BLaER1 treated with 17β-estradiol and CSF1 and Interleukin-3, amounts not matched to agents 10 nM and 100 nM (cell line): ENCODE results near the gene GIPR.
A peak's percentile ranks its signal among the peaks of the same experiment; 100 is the strongest.

Experiments used
- H3K27ac ChIP-seq, 11 experiments: shearing (Covaris generic); formaldehyde crosslinking; 2 replicates each; pipeline ENCODE4 v1.8.1; 2022
- H3K27me3 ChIP-seq, 11 experiments: shearing (Covaris generic); formaldehyde crosslinking; 2 replicates each; pipeline ENCODE4 v1.8.1; 2022
- H3K36me3 ChIP-seq, 11 experiments: shearing (Covaris generic); formaldehyde crosslinking; 2 replicates each; pipeline ENCODE4 v1.8.1; 2022
- H3K4me1 ChIP-seq, 10 experiments: shearing (Covaris generic); formaldehyde crosslinking; 2 replicates each; pipeline ENCODE4 v1.8.1; 2022
- H3K4me2 ChIP-seq, 11 experiments: shearing (Covaris generic); formaldehyde crosslinking; 2 replicates each; pipeline ENCODE4 v1.8.1; 2022
- H3K4me3 ChIP-seq, 10 experiments: shearing (Covaris generic); formaldehyde crosslinking; 2 replicates each; pipeline ENCODE4 v1.8.1; 2022
- H3K9ac ChIP-seq, 11 experiments: shearing (Covaris generic); formaldehyde crosslinking; 2 replicates each; pipeline ENCODE4 v1.8.1; 2022
- H3K9me3 ChIP-seq, 11 experiments: shearing (Covaris generic); formaldehyde crosslinking; replicated peaks in 1 of 11; 2 replicates each; pipeline ENCODE4 v1.8.1; 2022
- H4K20me1 ChIP-seq, 11 experiments: shearing (Covaris generic); formaldehyde crosslinking; 2 replicates each; pipeline ENCODE4 v1.8.1; 2022
- Cebpa-rat ChIP-seq, 11 experiments: shearing (Covaris generic); IDR thresholded peaks; 2 replicates each; pipeline ENCODE4 v1.8.1; 2022

Gene GIPR

GRCh38 chr19:45692187-45693105 lies 24.4 kb downstream of the GIPR start, which contains the start of gene QPCTL:
Gene QPCTL (plus strand): TSS chr19:45692666. CDS start chr19:45692704, 38 bp downstream.
- Histone ChIP-seq H3K4me1 (peaks cover 18 to 29% (median 22%) of the 10 kb centered on the region in 10 experiments), H3K4me2 (peak within 1 kb of the TSS; percentile 91 to 99 (median 96)), H3K4me3 (peak within 1 kb of the TSS; percentile 74 to 94 (median 83)), H3K36me3 (peaks cover 35 to 57% (median 48%) of the 10 kb centered on the region in 11 experiments), H4K20me1 (peaks cover 0 to 43% (median 31%) of the 10 kb centered on the region in 11 experiments; a peak in 16 of 22 replicates), H3K9me3 (no peaks in the 10 kb centered on the region), H3K27me3 (no peaks in the 10 kb centered on the region), H3K9ac (peak within 1 kb of the TSS; percentile 84 to 97 (median 93)), H3K27ac (peak within 1 kb of the TSS; percentile 83 to 96 (median 91))
- TF ChIP-seq Cebpa-rat (IDR thresholded peaks at IDR 0.05): no peak

DNA sequence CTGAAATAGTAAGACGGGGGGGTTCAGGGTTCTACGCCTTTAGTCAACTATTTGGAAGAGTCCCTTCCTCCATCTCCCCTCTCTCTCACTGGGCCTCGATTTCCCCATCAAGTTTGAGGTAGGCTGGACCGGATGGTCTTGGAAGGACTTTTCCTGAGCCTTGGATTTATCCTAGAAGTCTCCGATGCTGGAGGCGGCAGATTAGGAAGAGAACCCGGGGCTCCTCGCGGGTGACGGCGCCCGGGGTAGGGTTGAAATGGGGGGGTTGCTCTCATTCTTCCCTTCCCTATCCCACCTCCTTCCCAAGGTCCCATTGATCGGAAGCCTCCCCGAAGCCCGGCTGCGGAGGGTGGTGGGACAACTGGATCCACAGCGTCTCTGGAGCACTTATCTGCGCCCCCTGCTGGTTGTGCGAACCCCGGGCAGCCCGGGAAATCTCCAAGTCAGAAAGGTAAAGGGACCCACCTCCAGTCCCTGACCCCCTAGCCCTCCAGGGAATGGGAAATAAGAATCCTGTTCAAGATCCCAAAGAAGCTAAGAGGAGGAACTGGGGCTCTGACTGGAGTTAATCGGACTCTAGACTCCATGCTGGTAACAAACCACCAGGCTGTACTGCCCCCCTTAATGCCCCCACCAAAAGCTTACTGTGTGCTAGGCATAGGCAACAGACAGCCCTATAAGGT lies 25.2 kb downstream of the GIPR start:
- H3K4me3 ChIP-seq: peak overlapping the region; percentile 74 to 94 (median 83)
- peak overlapping the region; percentile 84 to 97 (median 93) for H3K9ac ChIP-seq
- H4K20me1 ChIP-seq: peaks cover 0 to 35% (median 23%) of the 10 kb centered on the region in 11 experiments; a peak in 15 of 22 replicates
- peak overlapping the region; percentile 83 to 96 (median 90) for H3K27ac ChIP-seq
- no peaks in the 10 kb centered on the region for H3K27me3 ChIP-seq
- H3K9me3 ChIP-seq: no peaks in the 10 kb centered on the region
- H3K4me1 ChIP-seq: peaks cover 22 to 37% (median 25%) of the 10 kb centered on the region in 10 experiments
- TF ChIP-seq Cebpa-rat (IDR thresholded peaks at IDR 0.05): no peak
- peaks cover 28 to 57% (median 46%) of the 10 kb centered on the region in 11 experiments for H3K36me3 ChIP-seq
- H3K4me2 ChIP-seq: peak overlapping the region; percentile 88 to 99 (median 94)

DNA sequence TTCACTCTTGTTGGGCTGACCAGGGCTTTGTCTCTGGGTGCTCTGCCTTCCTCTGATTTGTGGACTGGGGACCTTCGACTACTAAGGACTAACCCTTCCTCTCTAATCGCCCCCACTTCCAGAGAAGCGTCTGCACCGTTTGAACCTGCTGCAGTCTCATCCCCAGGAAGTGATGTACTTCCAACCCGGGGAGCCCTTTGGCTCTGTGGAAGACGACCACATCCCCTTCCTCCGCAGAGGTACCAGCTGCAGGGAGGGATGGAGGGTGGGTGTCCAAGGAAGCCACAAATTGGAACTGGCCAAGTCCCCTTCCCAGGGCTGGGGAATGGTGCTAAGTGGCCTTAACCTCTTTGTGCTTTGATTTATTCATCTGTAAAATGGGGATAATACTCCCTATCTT lies 33.7 kb downstream of the GIPR start:
- Histone ChIP-seq H3K27me3 (no peaks in the 10 kb centered on the region), H4K20me1 (peaks cover 0 to 7% (median 0%) of the 10 kb centered on the region in 11 experiments; a peak in 2 of 22 replicates), H3K36me3 (peaks cover 45 to 76% (median 55%) of the 10 kb centered on the region in 11 experiments), H3K4me1 (peaks cover 5 to 26% (median 16%) of the 10 kb centered on the region in 10 experiments; a peak in 18 of 20 replicates), H3K9me3 (no peaks in the 10 kb centered on the region), H3K4me3 (no peak overlapping the region), H3K9ac (no peak overlapping the region), H3K4me2 (peak overlapping the region in 1 of 11 experiments; percentile 26; a peak in 1 of 22 replicates), H3K27ac (no peak overlapping the region)
- no peak for TF ChIP-seq Cebpa-rat (IDR thresholded peaks at IDR 0.05)

- Histone ChIP-seq H3K4me3 (no peak overlapping the region), H3K9ac (no peak overlapping the region), H3K27me3 (no peaks in the 10 kb centered on the region), H3K27ac (no peak overlapping the region), H3K4me1 (peaks cover 17 to 29% (median 21%) of the 10 kb centered on the region in 10 experiments; a peak in 19 of 20 replicates), H4K20me1 (peaks cover 0 to 24% (median 0%) of the 10 kb centered on the region in 11 experiments; a peak in 3 of 22 replicates), H3K36me3 (peaks cover 39 to 65% (median 52%) of the 10 kb centered on the region in 11 experiments), H3K9me3 (no peaks in the 10 kb centered on the region), H3K4me2 (no peak overlapping the region)
- TF ChIP-seq Cebpa-rat (IDR thresholded peaks at IDR 0.05): no peak
Measured at GRCh38 chr19:45705115-45705514, 37.1 kb downstream of the GIPR start.

GRCh38 chr19:45705710-45706415 lies 37.8 kb downstream of the GIPR start:
- Histone ChIP-seq H4K20me1 (peaks cover 0 to 31% (median 5%) of the 10 kb centered on the region in 11 experiments; a peak in 11 of 22 replicates), H3K36me3 (peaks cover 45 to 67% (median 54%) of the 10 kb centered on the region in 11 experiments), H3K4me2 (peak overlapping the region in 2 of 11 experiments; percentile 52 to 61; a peak in 5 of 22 replicates), H3K9ac (0 out of 22 replicates have a peak overlapping the region, but pooled peaks of 1 of the 11 experiments have one; percentile 43), H3K4me3 (no peak overlapping the region), H3K4me1 (peaks cover 17 to 29% (median 21%) of the 10 kb centered on the region in 10 experiments; a peak in 19 of 20 replicates), H3K27me3 (no peaks in the 10 kb centered on the region), H3K9me3 (no peaks in the 10 kb centered on the region), H3K27ac (no peak overlapping the region)
- no peak for TF ChIP-seq Cebpa-rat (IDR thresholded peaks at IDR 0.05)

GRCh38 chr19:45710356-45711130 lies 42.5 kb downstream of the GIPR start:
- no peak overlapping the region for H3K4me3 ChIP-seq
- H3K9ac ChIP-seq: peak overlapping the region in 2 of 11 experiments; percentile 15 to 16; a peak in 2 of 22 replicates
- no peak overlapping the region for H3K27ac ChIP-seq
- TF ChIP-seq Cebpa-rat (IDR thresholded peaks at IDR 0.05): no peak
- H3K36me3 ChIP-seq: peaks cover 40 to 58% (median 49%) of the 10 kb centered on the region in 11 experiments
- H3K27me3 ChIP-seq: no peaks in the 10 kb centered on the region
- H4K20me1 ChIP-seq: peaks cover 0 to 63% (median 38%) of the 10 kb centered on the region in 11 experiments; a peak in 16 of 22 replicates
- no peak overlapping the region for H3K4me2 ChIP-seq
- no peaks in the 10 kb centered on the region for H3K9me3 ChIP-seq
- H3K4me1 ChIP-seq: peaks cover 15 to 36% (median 27%) of the 10 kb centered on the region in 10 experiments

GRCh38 chr19:45711851-45712698 lies 44.1 kb downstream of the GIPR start:
- peaks cover 18 to 40% (median 28%) of the 10 kb centered on the region in 10 experiments for H3K4me1 ChIP-seq
- no peak for TF ChIP-seq Cebpa-rat (IDR thresholded peaks at IDR 0.05)
- no peak overlapping the region for H3K9ac ChIP-seq
- H3K27me3 ChIP-seq: no peaks in the 10 kb centered on the region
- H4K20me1 ChIP-seq: peaks cover 0 to 65% (median 38%) of the 10 kb centered on the region in 11 experiments; a peak in 16 of 22 replicates
- H3K9me3 ChIP-seq: no peaks in the 10 kb centered on the region
- H3K4me3 ChIP-seq: no peak overlapping the region
- peaks cover 40 to 56% (median 49%) of the 10 kb centered on the region in 11 experiments for H3K36me3 ChIP-seq
- H3K4me2 ChIP-seq: no peak overlapping the region
- H3K27ac ChIP-seq: no peak overlapping the region
